Measurements from ENCODE around the gene FGF1.

GRCh38 chr5:142600092-142600491, 85.8 kb downstream of the FGF1 start:
- TF ChIP-seq USF2 (IDR thresholded peaks at IDR 0.05; ENCODE audit: low read depth, low read length) (no peak), CTCF (conservative IDR thresholded peaks at IDR 0.05; ENCODE audit: low read depth, low read length) (no peak), RFX5 (IDR thresholded peaks at IDR 0.05; ENCODE audit: low read depth, low read length) (no peak), RAD21 (IDR thresholded peaks at IDR 0.05; ENCODE audit: low read length) (no peak), BHLHE40 (IDR thresholded peaks at IDR 0.05; ENCODE audit: low read depth, low read length) (no peak), CEBPB (IDR thresholded peaks at IDR 0.05; ENCODE audit: low read depth, low read length) (no peak), MAZ (IDR thresholded peaks at IDR 0.05; ENCODE audit: borderline replicate concordance, low read depth, low read length) (no peak), SMC3 (IDR thresholded peaks at IDR 0.05; ENCODE audit: low read depth, low read length) (no peak), POLR2A (IDR thresholded peaks at IDR 0.05; ENCODE audit: low read depth, low read length) (no peak), CHD1 (IDR thresholded peaks at IDR 0.05; ENCODE audit: low read depth, low read length) (no peak), ELK1 (IDR thresholded peaks at IDR 0.05; ENCODE audit: borderline replicate concordance, low read depth, low read length) (no peak), FOS (IDR thresholded peaks at IDR 0.05; ENCODE audit: low read depth, low read length) (no peak)
